ENCODE results near the gene TBXA2R. TPM values are rescaled to one million over a fixed set of nuclear protein-coding genes. Genes with fewer than 3 reads are reported as not detected.

The TBXA2R gene
- total RNA-seq, 1 experiment from 2014 or later = not detected

GRCh38 chr19:3645726-3646125, 39.1 kb upstream of the TBXA2R start:
- H3K4me1 ChIP-seq (replicated peaks; ENCODE audit: insufficient read depth) = no peaks in the 10 kb centered on the region
- intact Hi-C loops (cut with micrococcal nuclease; ENCODE audit: unreplicated experiment) = no loop called here
- no peaks in the 10 kb centered on the region for H3K9me3 ChIP-seq (ENCODE audit: insufficient read depth, low read depth)
- no peak overlapping the region for H2AFZ ChIP-seq
- H3K27ac ChIP-seq = no peak overlapping the region
- H3K9me2 ChIP-seq (ENCODE audit: insufficient read depth) = no peaks in the 10 kb centered on the region
- H4K20me1 ChIP-seq (ENCODE audit: insufficient read depth) = no peaks in the 10 kb centered on the region
- no peak overlapping the region for H3K4me2 ChIP-seq
- BruUV-seq (replicated peaks) = no TSS peak
- H3F3A ChIP-seq (ENCODE audit: insufficient read depth, low read depth) = no peaks in the 10 kb centered on the region
- H3K4me3 ChIP-seq = no peak overlapping the region
- TF ChIP-seq EZH2 (IDR thresholded peaks at IDR 0.05; ENCODE audit: low read depth) (no peak), CTCF (conservative IDR thresholded peaks at IDR 0.05) (no peak)
- no peaks in the 10 kb centered on the region for H3K36me3 ChIP-seq (ENCODE audit: low read depth)
- ChIA-PET POLR2A (ENCODE audit: unreplicated experiment) (no interaction called here), CTCF (no interaction called here)
- no peaks in the 10 kb centered on the region for H3K79me2 ChIP-seq (ENCODE audit: low read depth)
- no peaks in the 10 kb centered on the region for H3K27me3 ChIP-seq (ENCODE audit: insufficient read depth, low read depth)
- no peak for DNase-seq

- BruUV-seq (replicated peaks) = no TSS peak
- Histone ChIP-seq H3F3A (ENCODE audit: insufficient read depth, low read depth) (no peaks in the 10 kb centered on the region), H3K27ac (no peak overlapping the region), H2AFZ (no peak overlapping the region), H3K4me2 (no peak overlapping the region), H3K4me3 (no peak overlapping the region), H3K9me3 (ENCODE audit: insufficient read depth, low read depth) (no peaks in the 10 kb centered on the region), H3K4me1 (replicated peaks; ENCODE audit: insufficient read depth) (no peaks in the 10 kb centered on the region), H3K79me2 (ENCODE audit: low read depth) (no peaks in the 10 kb centered on the region), H4K20me1 (ENCODE audit: insufficient read depth) (no peaks in the 10 kb centered on the region), H3K27me3 (ENCODE audit: insufficient read depth, low read depth) (no peaks in the 10 kb centered on the region), H3K9me2 (ENCODE audit: insufficient read depth) (no peaks in the 10 kb centered on the region), H3K36me3 (ENCODE audit: low read depth) (no peaks in the 10 kb centered on the region)
- POLR2A ChIA-PET (ENCODE audit: unreplicated experiment) = no interaction called here
- TF ChIP-seq EZH2 (IDR thresholded peaks at IDR 0.05; ENCODE audit: low read depth) = no peak
- no peak for TF ChIP-seq CTCF (conservative IDR thresholded peaks at IDR 0.05)
- CTCF ChIA-PET = no interaction called here
- intact Hi-C loops (cut with micrococcal nuclease; ENCODE audit: unreplicated experiment) = no loop called here
- no peak for DNase-seq
These were observed 38.4 kb upstream of the TBXA2R start for GRCh38 chr19:3645067-3645396.

- H3K4me3 ChIP-seq = no peak overlapping the region
- ChIA-PET CTCF (no interaction called here), POLR2A (ENCODE audit: unreplicated experiment) (no interaction called here)
- DNase-seq = no peak
- H3K27ac ChIP-seq = no peak overlapping the region
- TF ChIP-seq CTCF (conservative IDR thresholded peaks at IDR 0.05) (no peak), EZH2 (IDR thresholded peaks at IDR 0.05; ENCODE audit: low read depth) (no peak)
- H4K20me1 ChIP-seq (ENCODE audit: insufficient read depth) = no peaks in the 10 kb centered on the region
- H3K4me1 ChIP-seq (replicated peaks; ENCODE audit: insufficient read depth) = no peaks in the 10 kb centered on the region
- H3K36me3 ChIP-seq (ENCODE audit: low read depth) = no peaks in the 10 kb centered on the region
- no peaks in the 10 kb centered on the region for H3K79me2 ChIP-seq (ENCODE audit: low read depth)
- H3K27me3 ChIP-seq (ENCODE audit: insufficient read depth, low read depth) = no peaks in the 10 kb centered on the region
- H3K9me2 ChIP-seq (ENCODE audit: insufficient read depth) = no peaks in the 10 kb centered on the region
- H2AFZ ChIP-seq = no peak overlapping the region
- intact Hi-C loops (cut with micrococcal nuclease; ENCODE audit: unreplicated experiment) = no loop called here
- BruUV-seq (replicated peaks) = no TSS peak
- H3F3A ChIP-seq (ENCODE audit: insufficient read depth, low read depth) = no peaks in the 10 kb centered on the region
- H3K4me2 ChIP-seq = no peak overlapping the region
- no peaks in the 10 kb centered on the region for H3K9me3 ChIP-seq (ENCODE audit: insufficient read depth, low read depth)
These were observed 37.8 kb upstream of the TBXA2R start for GRCh38 chr19:3644351-3645066.

All from PC-9 (cell line).